ENCODE data around the gene FBXO30.

Gene FBXO30

GRCh38 chr6:145749632-145750031, 65.0 kb downstream of the FBXO30 start:
- DNase-seq, result no peak

GRCh38 chr6:145745861-145746260, 68.7 kb downstream of the FBXO30 start:
- no peak for DNase-seq

- no peak for DNase-seq
Measured at GRCh38 chr6:145744619-145745018, 70.0 kb downstream of the FBXO30 start.
